ENCODE results near the gene SUMO4.
"Not testable (repeated sequence)": the region's sequence is repeated elsewhere in the genome, so short reads cannot be mapped to it uniquely, and the experiment has no call there.

SUMO4 gene

GRCh38 chr6:149433881-149434280 is 33.8 kb downstream of the SUMO4 start:
- DNase-seq, result no peak

- no peak for DNase-seq
These were observed 36.0 kb downstream of the SUMO4 start for GRCh38 chr6:149435919-149436586.

GRCh38 chr6:149436647-149437046 is 36.6 kb downstream of the SUMO4 start:
- DNase-seq, result no peak

- no peak for DNase-seq
These were observed 37.1 kb downstream of the SUMO4 start for GRCh38 chr6:149437212-149437611.

DNA sequence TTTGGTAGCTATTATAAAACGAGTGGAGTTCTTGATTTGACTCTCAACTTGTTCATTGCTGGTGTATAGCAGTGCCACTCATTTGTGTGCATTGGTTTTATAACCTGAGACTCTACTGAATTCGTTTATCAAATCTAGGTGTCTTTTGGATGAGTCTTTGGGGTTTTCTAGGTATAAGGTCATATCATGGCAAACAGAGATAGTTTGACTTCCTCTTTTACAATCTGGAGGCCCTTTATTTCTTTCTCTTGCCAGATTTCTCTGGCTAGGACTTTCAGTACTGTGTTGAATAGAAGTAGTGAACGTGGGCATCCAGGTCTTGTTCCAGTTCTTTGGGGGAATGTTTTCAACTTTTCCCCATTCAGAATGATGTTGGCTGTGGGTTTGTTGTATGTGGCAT is 38.8 kb downstream of the SUMO4 start:
- DNase-seq, result no peak

DNA sequence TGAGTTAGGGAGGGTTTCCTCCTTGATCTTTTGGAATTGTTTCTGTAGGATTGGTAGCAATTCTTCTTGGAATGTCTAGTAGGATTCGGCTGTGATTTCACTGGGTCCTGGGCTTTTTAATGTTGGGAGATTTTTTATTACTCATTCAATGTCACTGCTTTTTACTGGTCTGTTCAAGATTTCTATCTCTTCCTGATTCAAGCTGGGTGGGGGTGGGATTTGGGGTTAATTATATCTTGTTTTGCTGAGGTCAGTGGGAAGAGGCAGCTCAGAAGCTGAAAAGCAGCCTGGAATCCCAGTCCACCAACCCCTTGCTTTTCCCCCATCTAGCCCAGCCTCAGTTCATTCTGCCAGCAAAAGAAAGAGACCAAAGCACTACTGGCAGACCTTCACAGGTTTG is 39.6 kb downstream of the SUMO4 start:
- DNase-seq, result no peak

GRCh38 chr6:149440735-149441671 is 40.9 kb downstream of the SUMO4 start:
- no peak for DNase-seq

- DNase-seq, result no peak
These were observed 41.7 kb downstream of the SUMO4 start for GRCh38 chr6:149441740-149442139.

DNA sequence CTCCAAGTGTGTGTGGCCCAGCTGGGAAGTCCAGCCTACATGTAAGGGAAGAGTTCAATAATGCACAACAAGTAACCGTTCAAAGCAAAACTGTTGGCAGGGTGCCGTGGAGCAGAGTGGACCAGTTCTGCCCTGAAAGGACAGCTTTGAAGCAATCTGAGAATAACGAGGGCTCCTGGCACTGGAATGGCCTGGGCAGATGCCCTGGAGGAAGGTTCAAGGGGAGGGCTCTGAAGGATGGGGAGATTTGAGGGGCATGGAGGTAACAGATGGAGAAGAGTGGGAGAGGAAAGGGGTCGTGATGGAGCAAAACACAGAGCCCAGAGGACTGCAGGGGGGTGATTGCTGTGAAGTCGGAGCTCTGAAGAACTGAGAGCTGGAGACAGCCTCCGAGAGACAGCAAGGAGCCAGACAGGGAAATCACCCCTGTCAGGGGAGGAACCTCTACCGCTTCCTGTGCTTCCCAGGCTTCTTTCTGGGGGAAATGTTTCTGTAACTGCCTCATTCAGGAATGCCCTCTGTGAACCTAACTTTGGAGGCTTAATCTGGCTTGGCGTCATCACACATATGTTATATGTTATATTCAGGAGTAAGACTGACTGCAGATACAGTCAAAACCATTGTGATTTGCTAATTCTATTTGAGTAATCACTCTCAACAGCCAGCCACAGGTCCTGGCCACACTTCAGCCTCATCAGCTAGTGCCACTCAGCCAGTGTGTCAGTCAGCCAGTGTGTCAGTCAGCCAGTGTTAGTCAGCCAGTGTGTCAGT is 43.5 kb downstream of the SUMO4 start:
- no peak for DNase-seq

DNA sequence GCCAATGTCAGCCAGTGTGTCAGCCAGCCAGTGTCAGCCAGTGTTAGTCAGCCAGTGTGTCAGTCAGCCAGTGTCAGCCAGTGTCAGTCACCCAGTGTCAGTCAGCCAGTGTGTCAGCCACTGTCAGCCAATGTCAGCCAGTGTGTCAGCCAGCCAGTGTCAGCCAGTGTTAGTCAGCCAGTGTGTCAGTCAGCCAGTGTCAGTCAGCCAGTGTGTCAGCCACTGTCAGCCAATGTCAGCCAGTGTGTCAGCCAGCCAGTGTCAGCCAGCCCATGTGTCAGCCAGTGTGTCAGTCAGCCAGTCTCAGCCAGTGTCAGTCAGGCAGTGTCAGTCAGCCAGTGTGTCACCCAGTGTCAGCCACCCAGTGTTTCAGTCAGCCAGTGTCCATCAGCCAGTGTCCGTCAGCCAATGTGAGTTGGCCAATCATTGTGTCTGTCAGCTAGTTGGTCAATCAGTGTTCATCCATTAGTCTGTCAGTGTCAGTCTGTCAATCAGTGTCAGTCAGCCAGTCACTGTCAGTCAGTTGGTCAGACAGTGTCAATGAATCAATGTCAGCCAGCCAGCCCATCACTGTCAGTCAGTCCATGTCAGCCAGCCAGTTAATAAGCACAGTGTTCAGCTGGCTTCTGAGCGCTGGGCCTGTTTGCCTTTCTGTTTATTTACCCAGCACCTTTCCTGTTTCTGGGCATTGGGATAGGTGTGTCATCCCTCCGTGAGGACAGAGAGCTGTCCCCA is 44.5 kb downstream of the SUMO4 start:
- not testable (repeated sequence) for DNase-seq

- DNase-seq, result no peak
These were observed 45.0 kb downstream of the SUMO4 start for GRCh38 chr6:149445095-149445466.

DNA sequence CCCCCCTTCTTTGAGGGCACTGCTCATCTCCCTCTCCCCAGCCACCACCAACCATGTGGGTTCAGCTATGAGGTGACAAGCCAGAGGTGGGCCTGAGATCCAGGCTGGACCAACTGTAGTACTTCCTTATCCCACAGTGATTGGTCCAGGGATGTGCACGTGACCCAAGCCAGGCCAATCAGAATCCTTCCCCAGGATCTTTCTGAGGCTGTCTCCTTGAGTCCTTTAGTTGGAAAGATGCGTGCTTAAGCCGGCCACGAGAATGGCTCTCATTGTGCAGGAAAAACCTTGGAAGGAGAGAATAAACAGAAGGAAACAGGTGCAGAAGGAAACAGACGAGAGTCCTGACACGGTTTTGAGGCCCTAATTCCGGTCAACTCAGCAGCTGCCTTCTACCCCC is 45.5 kb downstream of the SUMO4 start:
- no peak for DNase-seq

DNA sequence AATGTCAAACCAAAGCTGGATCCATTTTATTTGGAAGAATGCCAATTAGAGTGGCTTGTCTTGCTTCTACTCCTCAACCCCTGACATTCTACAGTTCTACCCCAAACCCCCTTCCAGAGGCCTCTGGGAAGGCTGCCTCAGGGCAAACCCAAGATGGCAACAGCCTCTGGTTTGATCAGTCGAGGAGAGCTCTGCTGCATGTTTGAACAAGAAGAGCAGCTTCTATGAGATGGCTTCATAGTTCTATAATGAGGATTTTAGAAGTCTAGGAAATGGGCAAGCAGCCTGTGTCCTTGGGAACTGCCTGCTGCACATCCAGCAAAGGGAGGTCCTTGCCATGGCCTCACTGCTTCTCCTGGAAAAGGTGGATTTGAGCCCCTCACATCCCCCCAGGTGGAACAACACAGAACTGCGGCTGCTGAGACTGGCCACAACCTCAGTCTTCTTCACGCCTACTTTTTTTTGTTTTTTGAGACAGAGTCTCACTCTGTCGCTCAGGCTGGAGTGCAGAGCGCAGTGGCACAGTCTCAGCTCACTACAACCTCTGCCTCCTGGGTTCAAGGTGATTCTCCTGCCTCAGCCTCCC is 46.8 kb downstream of the SUMO4 start:
- no peak for DNase-seq

GRCh38 chr6:149448821-149449453 is 48.9 kb downstream of the SUMO4 start:
- DNase-seq, result no peak

- no peak for DNase-seq
These were observed 50.0 kb downstream of the SUMO4 start for GRCh38 chr6:149449831-149450678.

All from CD4-positive, alpha-beta T cell treated with Interferon gamma for 1 hour (primary cell).